HCEC 1CT (cell line): ENCODE measurements around the gene CORO1C.

Experiments used
- DNase-seq: peaks from one replicate; pipeline ENCODE4 v3.0.0-alpha.2; 2017

Gene CORO1C

GRCh38 chr12:108613548-108613947 is 117.8 kb downstream of the CORO1C start:
- DNase-seq = no peak

- no peak for DNase-seq
Measured at GRCh38 chr12:108612788-108613282, 118.5 kb downstream of the CORO1C start.

DNA sequence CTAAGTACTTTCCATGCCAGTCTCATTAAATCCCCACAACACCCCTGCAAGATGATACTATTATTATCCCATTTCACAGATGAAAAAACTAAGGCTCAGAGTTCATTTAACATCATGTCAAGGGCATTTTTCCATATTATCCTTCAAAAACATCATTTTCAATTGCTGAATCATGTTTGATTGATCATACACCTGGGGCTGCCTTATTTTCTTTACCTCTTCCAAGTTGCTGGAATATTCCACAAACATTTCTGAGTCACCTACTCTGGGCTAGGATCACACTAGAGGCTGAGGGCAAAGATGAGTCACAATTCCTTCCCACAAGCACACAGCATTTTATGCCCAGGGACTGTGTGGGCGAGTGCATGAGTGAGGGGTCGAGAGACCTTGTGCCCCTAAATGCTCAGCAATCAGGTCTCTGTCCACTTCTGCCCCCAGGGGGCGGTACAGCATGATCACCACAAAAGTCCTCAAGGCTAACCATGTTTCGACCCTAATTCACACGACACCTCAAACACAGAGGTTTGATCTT is 119.4 kb downstream of the CORO1C start:
- DNase-seq = peak; percentile 91

DNA sequence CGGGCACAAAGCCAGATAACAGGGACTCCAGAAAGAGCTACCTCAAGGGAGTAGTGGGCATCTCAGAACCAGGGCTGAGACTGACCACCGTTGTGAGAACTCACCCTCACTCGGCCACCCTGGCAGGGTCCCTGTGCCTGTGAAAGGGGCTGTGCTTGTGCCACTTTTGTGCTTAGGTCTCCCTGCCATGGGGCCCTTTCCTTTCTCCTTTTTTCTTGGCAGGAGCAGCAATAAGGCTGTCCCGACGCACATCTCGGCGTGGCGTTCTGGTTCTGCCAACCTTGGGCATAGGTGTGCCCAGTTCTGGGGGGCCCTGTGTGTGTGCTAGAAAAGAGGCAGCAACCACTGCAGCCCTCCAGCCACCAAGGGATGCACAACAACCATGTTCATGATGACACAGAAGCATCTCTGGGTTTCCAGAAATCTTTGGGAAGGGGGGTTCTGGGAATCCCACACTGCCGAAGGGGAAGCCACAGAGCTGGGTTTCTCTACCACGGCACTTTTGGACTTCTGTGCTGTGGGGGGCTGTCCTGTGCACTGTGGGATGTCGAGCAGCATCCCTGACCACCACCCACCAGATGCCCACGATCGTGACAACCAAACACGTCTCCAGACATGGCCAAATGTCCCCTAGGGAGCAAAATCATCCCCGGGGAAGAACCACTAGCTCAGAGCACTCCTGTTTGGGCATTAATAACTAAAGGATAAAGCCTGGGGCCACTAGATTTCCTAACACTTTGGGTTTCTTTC is 120.3 kb downstream of the CORO1C start:
- no peak for DNase-seq

DNA sequence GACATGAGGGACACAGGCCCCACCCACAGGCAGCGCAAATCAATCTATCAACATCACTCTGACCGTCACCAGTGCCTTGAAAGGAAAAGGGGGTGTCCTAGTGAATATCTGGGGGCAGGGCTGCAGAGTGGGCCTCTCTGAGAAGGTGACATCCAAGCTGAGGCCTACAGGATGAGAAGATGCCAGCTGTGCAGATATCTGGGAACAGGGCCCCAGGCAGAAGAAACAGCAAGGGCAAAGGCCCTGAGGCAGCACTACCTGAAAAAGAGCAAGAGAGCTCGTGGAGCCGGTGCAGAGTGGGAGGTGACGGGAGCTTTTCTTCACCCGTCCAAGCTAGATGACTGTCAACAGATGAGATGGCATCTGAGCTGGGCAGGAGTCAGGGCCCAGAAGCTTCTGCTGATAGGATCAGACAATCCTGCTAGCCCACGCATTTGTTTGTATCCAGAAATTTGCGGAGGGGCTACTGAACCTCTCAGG is 120.9 kb downstream of the CORO1C start:
- no peak for DNase-seq

DNA sequence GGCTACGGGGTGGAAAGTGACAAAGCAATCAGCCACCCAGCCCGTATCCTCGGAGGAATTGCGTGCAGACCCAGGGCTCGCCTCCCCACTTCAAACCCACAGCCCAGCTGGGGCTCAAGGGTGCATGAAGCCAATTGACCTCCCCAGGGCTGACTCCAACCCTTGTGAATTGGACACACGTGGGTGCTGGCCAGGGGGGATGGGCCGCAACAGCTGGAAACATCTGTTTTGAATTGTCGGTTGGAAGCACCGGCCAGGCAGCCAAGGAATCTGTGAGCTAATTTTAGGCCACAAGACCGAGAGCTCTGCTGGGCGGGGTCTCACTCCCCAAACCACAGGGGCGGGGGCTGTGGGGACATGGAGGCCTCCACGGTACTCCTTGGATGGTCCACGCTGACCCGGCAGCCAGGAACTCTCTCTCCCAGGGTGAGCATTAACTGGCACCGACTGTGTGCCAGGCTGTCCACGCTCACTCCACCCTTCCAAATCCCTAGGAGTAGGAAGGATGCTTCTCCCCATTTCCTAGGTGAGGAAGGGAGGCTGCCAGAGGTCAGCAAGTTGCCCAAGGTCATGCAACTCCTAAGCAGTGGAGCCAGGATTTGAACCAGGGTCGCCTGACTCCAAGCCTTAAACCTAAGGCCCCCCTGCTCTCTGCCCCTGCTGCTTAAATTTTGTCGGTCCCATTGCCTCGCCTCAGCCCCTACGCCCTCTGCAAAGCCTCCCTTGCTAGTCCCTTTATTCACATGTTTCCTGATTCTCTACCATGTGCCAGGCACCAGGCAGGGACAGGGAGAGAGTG is 121.6 kb downstream of the CORO1C start:
- peak; percentile 94 for DNase-seq

- DNase-seq = no peak
Measured at GRCh38 chr12:108608616-108609015, 122.7 kb downstream of the CORO1C start.

DNA sequence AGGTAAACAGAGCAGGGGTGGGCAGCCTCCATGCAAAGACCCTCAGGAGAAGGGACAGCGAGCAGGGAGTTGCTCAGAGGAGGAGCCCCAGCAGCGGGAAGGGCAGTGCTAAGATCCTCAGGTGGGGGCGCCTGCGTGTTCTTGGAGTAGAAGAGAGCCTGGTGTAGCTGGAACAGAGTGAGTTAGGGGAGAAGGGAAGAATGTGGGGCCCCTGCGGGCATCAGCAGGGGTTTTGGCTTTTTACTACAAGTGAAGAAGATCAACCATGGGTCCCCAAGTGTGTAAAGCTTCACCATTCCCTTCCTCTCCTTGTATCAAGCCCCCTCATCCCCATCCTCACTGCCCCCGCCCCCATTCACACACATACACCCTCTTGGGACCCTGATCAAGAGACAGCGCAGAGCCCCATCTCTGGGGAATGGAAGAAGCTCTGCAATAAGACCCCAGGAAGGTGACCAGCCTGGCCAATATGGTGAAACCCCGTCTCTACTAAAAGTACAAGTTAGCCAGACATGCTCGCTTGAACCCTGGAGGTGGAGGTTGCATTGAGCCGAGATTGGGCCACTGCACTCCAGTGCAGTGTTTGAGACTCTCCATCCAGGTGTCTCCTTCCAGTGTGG is 123.2 kb downstream of the CORO1C start:
- no peak for DNase-seq

- DNase-seq = no peak
Measured at GRCh38 chr12:108606492-108606891, 124.8 kb downstream of the CORO1C start.

DNA sequence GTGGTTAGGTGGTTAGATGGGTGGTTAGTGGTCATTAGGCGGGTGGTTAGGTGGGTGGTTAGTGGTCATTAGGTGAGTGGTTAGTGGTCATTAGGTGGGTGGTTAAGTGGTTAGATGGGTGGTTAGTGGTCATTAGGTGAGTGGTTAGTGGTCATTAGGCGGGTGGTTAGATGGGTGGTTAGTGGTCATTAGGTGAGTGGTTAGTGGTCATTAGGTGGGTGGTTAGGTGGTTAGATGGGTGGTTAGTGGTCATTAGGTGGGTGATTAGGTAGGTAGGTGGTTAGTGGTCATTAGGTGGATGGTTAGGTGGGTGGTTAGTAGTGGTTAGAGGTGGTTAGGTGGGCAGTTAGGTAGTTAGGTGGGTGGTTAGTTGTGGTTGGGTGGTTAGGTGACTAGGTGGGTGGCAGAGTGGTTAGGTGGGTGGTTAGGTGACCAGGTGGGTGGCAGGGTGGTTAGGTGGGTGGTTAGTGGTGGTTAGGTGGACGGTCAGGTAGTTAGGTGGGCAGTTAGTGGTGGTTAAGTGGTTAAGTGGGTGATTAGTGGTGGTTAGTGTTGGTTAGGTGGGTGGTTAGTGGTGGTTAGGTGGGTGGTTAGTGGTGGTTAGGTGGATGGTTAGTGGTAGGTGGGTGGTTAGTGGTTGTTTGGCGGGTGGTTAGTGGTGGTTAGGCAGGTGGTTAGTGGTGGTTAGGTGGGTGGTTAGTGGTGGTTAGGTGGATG is 125.5 kb downstream of the CORO1C start:
- DNase-seq = no peak

- DNase-seq = peak; percentile 70
Measured at GRCh38 chr12:108605000-108605689, 126.2 kb downstream of the CORO1C start.

DNA sequence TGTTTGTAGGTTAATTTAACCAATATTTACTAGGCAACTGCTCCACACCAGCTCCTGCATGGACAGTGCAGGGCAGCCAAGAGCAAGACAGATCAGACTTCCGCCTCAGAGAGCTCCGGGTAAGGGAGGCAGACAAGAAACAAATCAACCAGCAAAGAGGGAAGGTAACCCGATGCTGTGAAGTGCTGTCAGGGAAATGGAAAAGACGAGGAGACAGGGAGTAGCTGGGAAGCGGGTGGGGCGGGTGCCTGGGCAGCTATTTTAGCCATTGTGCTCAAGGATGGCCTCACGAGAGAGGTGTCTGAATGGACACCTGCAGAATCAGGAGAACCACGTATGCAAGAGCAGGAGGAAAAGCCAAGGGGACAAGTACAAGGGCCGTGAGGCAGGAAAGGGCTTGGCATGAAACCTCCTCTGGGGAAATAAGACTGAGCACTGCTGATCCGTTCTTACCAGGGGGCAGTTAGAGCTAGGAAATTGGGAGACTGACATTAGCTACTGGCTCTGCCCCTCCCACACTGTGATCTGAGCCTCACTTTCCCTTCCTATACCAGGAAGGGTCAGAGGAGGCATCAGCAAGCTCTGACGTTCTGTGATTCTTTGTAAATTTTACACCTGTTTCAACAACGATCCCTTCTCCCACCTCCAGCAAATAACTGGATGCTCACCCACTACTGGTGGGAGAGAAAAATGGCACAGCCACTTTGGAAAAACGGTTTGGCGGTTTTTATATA is 126.9 kb downstream of the CORO1C start:
- no peak for DNase-seq

DNA sequence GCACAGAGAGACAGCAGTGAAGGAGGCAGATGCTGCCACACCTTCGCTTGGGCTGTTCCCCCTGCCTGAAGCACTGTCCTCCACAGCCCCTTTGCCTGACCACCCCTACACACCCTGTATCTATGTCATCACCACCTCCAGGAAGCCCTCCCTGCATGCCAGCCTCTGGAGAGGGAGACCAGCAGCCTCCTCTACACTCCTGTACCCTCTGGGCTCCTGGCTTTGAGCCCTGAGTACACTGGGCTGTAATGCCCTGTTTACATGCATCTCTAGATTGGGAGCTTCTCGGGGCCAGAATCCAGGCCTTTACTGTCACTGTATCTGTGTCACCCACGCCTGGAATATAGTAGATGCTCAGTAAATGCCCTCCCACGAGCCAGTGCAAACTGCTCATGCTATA is 127.6 kb downstream of the CORO1C start:
- no peak for DNase-seq

DNA sequence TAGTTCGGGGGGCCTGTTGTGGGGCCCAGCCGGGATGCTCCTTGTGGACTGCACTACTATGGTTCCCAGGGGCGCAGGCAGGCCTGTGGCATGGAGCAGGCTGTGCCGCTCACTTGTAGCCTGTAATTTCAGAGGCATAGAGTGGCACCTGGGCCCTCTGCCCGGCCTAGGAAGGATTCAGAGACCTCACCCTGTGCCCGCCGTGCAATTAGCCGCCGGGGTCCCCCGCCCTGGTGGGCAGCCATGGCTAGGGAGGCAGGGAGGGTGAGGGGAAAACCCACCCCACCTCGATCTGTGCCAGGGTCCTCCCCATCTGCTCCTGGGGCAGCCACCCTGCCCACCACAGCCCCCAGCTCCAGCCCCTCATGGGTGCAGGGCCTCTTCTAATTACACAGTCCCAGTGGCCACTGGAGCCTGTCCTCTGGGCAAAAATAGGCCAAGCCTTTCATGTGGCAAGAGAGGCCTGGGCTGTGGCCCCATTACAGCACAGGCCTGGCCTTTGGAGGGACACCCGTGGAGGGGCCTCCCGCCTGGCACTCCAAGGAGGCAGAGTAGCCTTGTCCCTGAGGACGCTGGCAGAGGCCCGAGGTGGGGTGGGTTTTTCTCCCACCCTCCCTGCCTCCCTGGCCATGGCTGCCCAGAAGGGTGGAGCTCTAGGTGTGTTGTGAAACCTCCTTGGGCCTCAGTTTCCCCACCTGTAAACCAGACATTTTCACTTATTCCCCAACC is 128.2 kb downstream of the CORO1C start:
- no peak for DNase-seq

- no peak for DNase-seq
Measured at GRCh38 chr12:108602209-108602705, 129.1 kb downstream of the CORO1C start.

- no peak for DNase-seq
Measured at GRCh38 chr12:108600702-108601007, 130.7 kb downstream of the CORO1C start.

GRCh38 chr12:108599948-108600701 is 131.2 kb downstream of the CORO1C start:
- DNase-seq = no peak

- DNase-seq = no peak
Measured at GRCh38 chr12:108599541-108599940, 131.8 kb downstream of the CORO1C start.

DNA sequence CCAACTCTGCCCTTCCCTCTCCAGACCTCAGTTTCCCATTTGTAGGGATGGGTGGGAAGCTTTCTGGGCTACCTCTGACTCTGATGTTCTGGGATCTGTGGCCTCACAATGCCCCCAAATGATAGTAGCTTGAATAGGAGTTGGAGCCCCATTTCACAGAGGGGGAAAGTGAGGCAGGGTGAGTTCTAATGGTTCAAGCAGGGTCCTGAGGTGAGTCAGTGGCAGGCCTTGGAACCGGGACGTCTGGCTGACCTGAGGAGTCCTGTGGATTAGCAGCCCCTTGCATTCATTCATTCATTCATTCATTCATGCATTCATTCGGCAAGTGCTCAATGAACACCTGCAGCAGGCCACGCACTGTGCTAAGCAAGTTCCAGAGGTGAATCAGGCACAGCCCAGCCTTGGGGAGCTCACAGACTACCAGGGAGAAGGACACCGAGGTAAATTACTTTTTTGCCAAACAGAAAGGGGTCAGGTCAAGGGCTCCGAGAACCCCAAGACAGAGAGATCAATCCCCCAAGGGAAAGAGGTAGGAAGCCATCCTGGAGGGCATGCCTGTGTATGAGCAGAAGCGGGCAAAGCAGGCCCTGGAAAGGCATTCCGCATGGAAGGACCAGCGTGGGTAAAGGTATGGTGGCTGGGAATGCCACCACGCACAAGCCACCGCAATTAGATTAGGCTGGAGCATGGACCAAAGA is 132.6 kb downstream of the CORO1C start:
- no peak for DNase-seq
